ENCODE measurements around the gene ASPSCR1. TPM values are rescaled to one million over a fixed set of nuclear protein-coding genes. Genes with fewer than 3 reads are reported as not detected.

ASPSCR1 gene
- total and polyA plus RNA-seq, 2 of the 13 experiments (the other 11 are each of a cell fraction or from before 2014, with no cell fraction given) = 274 to 314 TPM

DNA sequence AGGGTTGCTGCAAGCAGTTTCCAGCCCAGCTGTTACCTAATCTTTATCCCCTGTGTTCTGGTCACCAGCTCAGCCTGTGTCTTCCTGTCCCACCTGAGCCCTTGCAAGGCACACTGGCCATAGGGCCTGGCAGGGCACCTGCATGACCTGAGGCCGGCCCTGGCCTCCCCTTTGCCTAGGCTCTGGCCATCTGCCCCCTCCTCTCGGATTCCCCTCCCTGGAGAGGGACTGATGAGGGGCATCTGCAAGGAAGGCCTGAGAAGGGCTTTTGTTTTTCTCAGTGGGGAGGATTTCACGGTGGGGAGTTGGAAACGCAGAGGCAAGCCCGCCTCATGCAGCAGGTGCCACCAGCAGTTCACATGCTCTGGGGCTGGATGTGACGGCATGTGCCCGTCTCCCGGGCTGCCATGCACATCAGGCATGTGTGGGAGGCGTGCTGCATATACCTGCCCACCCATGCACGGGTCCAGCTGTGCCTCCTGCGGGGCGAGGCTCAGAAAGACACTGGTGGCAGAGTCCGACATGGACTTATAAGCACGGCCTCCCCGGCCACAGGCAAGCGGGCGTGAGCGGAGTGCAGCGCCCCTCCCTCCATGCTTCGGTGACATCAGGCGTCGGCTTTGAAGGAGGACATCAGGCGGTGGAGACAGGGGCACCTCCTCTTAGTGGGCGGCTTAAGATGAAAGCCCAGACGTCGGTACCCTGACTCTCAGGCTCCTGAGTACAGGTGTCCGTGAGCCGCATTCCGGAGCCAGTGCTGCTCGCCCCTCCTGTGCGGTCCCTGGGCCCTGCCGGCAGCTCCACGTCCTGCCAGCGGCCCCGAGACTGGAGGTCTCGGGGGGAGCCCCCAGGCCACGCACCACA lies 16.5 kb downstream of the ASPSCR1 start (continued):
- TF ChIP-seq HNRNPUL1 (IDR thresholded peaks at IDR 0.05; ENCODE audit: low read depth, low read length) = no peak
- TF ChIP-seq SNRNP70 (IDR thresholded peaks at IDR 0.05; ENCODE audit: low read depth, low read length) = no peak
- no peak for TF ChIP-seq NR2C2 (CRISPR knock-in tag; IDR thresholded peaks at IDR 0.05; ENCODE audit: borderline replicate concordance)
- TF ChIP-seq, protein P1, sequence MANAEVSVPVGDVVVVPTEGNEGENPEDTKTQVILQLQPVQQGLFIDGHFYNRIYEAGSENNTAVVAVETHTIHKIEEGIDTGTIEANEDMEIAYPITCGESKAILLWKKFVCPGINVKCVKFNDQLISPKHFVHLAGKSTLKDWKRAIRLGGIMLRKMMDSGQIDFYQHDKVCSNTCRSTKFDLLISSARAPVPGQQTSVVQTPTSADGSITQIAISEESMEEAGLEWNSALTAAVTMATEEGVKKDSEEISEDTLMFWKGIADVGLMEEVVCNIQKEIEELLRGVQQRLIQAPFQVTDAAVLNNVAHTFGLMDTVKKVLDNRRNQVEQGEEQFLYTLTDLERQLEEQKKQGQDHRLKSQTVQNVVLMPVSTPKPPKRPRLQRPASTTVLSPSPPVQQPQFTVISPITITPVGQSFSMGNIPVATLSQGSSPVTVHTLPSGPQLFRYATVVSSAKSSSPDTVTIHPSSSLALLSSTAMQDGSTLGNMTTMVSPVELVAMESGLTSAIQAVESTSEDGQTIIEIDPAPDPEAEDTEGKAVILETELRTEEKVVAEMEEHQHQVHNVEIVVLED (CRISPR knock-in tag; IDR thresholded peaks at IDR 0.05; ENCODE audit: borderline replicate concordance) = peak; percentile 45; the same call in 1 of the 2 replicates
- peak; percentile 7; the same call in 1 of the 2 replicates for TF ChIP-seq PRMT3 (CRISPR knock-in tag; IDR thresholded peaks at IDR 0.05; ENCODE audit: borderline replicate concordance, low read depth)
- no peak for TF ChIP-seq ZNF629 (CRISPR knock-in tag; conservative IDR thresholded peaks at IDR 0.05)
- TF ChIP-seq ZNF720 (CRISPR knock-in tag; IDR thresholded peaks at IDR 0.05) = no peak
- TF ChIP-seq, protein P2, sequence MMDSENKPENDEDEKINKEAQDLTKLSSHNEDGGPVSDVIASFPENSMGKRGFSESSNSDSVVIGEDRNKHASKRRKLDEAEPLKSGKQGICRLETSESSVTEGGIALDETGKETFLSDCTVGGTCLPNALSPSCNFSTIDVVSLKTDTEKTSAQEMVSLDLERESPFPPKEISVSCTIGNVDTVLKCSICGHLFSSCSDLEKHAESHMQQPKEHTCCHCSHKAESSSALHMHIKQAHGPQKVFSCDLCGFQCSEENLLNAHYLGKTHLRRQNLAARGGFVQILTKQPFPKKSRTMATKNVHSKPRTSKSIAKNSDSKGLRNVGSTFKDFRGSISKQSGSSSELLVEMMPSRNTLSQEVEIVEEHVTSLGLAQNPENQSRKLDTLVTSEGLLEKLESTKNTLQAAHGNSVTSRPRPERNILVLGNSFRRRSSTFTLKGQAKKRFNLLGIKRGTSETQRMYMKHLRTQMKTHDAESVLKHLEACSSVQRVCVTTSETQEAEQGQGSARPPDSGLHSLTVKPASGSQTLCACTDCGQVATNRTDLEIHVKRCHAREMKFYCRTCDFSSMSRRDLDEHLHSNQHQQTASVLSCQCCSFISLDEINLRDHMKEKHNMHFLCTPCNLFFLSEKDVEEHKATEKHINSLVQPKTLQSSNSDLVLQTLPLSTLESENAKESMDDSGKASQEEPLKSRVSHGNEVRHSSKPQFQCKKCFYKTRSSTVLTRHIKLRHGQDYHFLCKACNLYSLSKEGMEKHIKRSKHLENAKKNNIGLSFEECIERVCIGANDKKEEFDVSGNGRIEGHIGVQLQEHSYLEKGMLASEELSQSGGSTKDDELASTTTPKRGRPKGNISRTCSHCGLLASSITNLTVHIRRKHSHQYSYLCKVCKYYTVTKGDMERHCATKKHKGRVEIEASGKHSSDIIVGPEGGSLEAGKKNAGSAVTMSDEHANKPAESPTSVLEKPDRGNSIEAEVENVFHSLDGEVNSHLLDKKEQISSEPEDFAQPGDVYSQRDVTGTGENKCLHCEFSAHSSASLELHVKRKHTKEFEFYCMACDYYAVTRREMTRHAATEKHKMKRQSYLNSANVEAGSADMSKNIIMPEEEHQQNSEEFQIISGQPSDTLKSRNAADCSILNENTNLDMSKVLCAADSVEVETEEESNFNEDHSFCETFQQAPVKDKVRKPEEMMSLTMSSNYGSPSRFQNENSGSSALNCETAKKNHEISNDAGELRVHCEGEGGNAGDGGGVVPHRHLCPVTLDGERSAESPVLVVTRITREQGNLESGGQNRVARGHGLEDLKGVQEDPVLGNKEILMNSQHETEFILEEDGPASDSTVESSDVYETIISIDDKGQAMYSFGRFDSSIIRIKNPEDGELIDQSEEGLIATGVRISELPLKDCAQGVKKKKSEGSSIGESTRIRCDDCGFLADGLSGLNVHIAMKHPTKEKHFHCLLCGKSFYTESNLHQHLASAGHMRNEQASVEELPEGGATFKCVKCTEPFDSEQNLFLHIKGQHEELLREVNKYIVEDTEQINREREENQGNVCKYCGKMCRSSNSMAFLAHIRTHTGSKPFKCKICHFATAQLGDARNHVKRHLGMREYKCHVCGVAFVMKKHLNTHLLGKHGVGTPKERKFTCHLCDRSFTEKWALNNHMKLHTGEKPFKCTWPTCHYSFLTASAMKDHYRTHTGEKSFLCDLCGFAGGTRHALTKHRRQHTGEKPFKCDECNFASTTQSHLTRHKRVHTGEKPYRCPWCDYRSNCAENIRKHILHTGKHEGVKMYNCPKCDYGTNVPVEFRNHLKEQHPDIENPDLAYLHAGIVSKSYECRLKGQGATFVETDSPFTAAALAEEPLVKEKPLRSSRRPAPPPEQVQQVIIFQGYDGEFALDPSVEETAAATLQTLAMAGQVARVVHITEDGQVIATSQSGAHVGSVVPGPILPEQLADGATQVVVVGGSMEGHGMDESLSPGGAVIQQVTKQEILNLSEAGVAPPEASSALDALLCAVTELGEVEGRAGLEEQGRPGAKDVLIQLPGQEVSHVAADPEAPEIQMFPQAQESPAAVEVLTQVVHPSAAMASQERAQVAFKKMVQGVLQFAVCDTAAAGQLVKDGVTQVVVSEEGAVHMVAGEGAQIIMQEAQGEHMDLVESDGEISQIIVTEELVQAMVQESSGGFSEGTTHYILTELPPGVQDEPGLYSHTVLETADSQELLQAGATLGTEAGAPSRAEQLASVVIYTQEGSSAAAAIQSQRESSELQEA (CRISPR knock-in tag; IDR thresholded peaks at IDR 0.05; ENCODE audit: not compliant biosample characterization) = peak; percentile 54
- no peak; the same call in 1 of the 2 replicates for TF ChIP-seq ZNF768 (CRISPR knock-in tag; IDR thresholded peaks at IDR 0.05)
- TF ChIP-seq JUNB (CRISPR knock-in tag; IDR thresholded peaks at IDR 0.05; ENCODE audit: borderline replicate concordance) = no peak
- peak; percentile 93 for TF ChIP-seq AGO1 (IDR thresholded peaks at IDR 0.05; ENCODE audit: low read depth, low read length, poor library complexity, severe bottlenecking)
- 0 out of 2 replicates have a peak, but pooled peaks have one; percentile 44 for TF ChIP-seq ZNF331 (CRISPR knock-in tag; IDR thresholded peaks at IDR 0.05)
- 0 out of 2 replicates have a peak, but pooled peaks have one; percentile 13 for TF ChIP-seq ZNF572 (CRISPR knock-in tag; IDR thresholded peaks at IDR 0.05)
- TF ChIP-seq ZNF431 (CRISPR knock-in tag; IDR thresholded peaks at IDR 0.05; ENCODE audit: borderline replicate concordance, low read depth) = 0 out of 2 replicates have a peak, but pooled peaks have one; percentile 20
- no peak for TF ChIP-seq ZNF382 (CRISPR knock-in tag; IDR thresholded peaks at IDR 0.05; ENCODE audit: borderline replicate concordance)
- TF ChIP-seq TCF12 (IDR thresholded peaks at IDR 0.05) = no peak
- no peak for TF ChIP-seq TCF12 (CRISPR knock-in tag; IDR thresholded peaks at IDR 0.05)
